Ectodermal cell (in vitro differentiated cells): ENCODE data around the gene ATP2B1. TPM values are rescaled to one million over a fixed set of nuclear protein-coding genes. Genes with fewer than 3 reads are reported as not detected.
"Not testable (repeated sequence)": the region's sequence is repeated elsewhere in the genome, so short reads cannot be mapped to it uniquely, and the experiment has no call there.

Source experiments
- H3K27ac ChIP-seq: 2 replicates; pipeline ENCODE4 v1.7.0; 2013; ENCODE audit warnings: mild to moderate bottlenecking, low read depth, low read length; ENCODE audit not compliant: insufficient read depth, poor library complexity, severe bottlenecking
- H3K27me3 ChIP-seq: 2 replicates; pipeline ENCODE4 v1.7.0; 2013; ENCODE audit warnings: mild to moderate bottlenecking, low read length; ENCODE audit not compliant: insufficient read depth, control insufficient read depth, poor library complexity, severe bottlenecking
- H3K36me3 ChIP-seq: one replicate; pipeline ENCODE4 v1.7.0; 2013; ENCODE audit warnings: low read length; ENCODE audit not compliant: control insufficient read depth, insufficient read depth
- H3K4me1 ChIP-seq: one replicate; pipeline ENCODE4 v1.7.0; 2013; ENCODE audit warnings: low read length; ENCODE audit not compliant: control insufficient read depth, insufficient read depth
- H3K4me3 ChIP-seq: 2 replicates; pipeline ENCODE4 v1.7.0; 2013; ENCODE audit warnings: low read depth, low read length, control low read depth; ENCODE audit not compliant: insufficient read depth
- H3K9me3 ChIP-seq: 2 replicates; pipeline ENCODE4 v1.7.0; 2013; ENCODE audit warnings: mild to moderate bottlenecking, low read length, moderate library complexity; ENCODE audit not compliant: control insufficient read depth
- WGBS, 2 experiments: methylation state at CpG; one replicate each; pipeline ENCODE4 v1.1.7; 2013; ENCODE audit warnings: missing lambda C conversion rate in 2 of 2; 5-methylcytosine and 5-hydroxymethylcytosine counted together
- polyA plus RNA-seq, 4 experiments: library from polyadenylated mRNA; stranded (reverse); fragments of 50-300 nt; gene quantifications; one replicate each; pipeline ENCODE4 v1.2.3, GENCODE V29; 2013

The ATP2B1 gene
- polyA plus RNA-seq (2013, experiment 1 of 4): 131 TPM
- 167 TPM for polyA plus RNA-seq (2013, experiment 2 of 4)
- 91.9 TPM for polyA plus RNA-seq (2013, experiment 3 of 4)
- 116 TPM for polyA plus RNA-seq (2013, experiment 4 of 4)

DNA sequence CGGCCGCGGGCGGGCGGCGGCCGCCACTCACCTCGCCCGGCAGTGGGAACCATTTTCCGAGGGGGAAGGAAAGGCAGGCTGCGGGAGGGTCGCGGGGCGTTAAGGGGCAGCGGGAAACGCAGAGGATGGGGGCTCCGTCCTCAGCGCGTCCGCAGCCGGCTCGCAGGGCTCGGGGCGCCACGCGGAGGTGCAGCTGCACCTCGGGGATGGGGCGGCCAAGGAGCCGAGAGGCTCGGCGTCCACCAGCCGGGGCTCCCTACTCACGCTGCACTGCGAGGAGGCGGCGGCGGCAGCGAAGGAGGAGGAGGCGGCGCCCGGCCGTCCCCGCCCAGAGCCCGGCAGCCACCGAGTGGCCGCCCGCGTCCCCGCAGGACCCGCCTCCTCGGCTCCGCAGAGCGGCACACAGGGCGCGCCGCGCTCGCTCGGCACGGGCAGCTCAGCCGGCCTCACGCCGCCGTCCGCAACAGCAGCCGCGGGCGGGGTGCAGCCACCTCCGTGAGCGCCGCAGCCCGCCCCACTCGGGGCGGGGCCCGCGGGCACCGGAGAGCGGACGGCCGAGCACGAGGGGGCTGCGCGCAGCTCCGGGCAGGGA is at the start of gene ATP2B1:
Gene ATP2B1 (minus strand): TSS at position 274 of the 592 bp plus-strand sequence. CDS start 52,952 bp downstream, outside the sequence.
- Histone ChIP-seq H3K36me3 (no peaks in the 10 kb centered on the region), H3K27me3 (peaks cover 14% of the 10 kb centered on the region), H3K27ac (peak within 1 kb of the TSS; percentile 96), H3K9me3 (no peaks in the 10 kb centered on the region), H3K4me3 (peak within 1 kb of the TSS; percentile 93), H3K4me1 (peaks cover 5% of the 10 kb centered on the region)
- WGBS, 2 experiments: 0 to 1% methylated on average over 84 of the region's 84 CpGs

DNA sequence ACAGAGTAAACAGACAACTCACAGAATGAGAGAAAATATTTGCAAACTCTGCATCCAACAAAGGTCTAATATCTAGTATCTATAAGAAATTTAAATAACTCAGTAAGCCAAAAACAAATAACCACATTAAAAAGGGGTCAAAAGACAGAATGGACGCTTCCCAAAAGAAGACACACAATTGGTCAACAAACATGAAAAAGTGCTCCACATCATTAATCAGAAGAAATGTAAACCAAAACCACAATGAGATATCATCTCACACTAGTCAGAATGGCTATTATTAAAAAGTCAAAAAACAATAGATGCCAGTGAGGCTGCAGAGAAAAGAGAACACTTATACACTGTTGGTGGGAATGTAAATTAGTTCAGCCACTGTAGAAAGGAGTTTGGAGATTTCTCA is 49.3 kb upstream of the ATP2B1 start:
- H3K27me3 ChIP-seq, H3K4me3 ChIP-seq, H3K9me3 ChIP-seq, H3K36me3 ChIP-seq, H3K27ac ChIP-seq, H3K4me1 ChIP-seq: not testable (repeated sequence)
- 69 to 97% methylated on average over 1 of the region's 1 CpG for WGBS, 2 experiments

DNA sequence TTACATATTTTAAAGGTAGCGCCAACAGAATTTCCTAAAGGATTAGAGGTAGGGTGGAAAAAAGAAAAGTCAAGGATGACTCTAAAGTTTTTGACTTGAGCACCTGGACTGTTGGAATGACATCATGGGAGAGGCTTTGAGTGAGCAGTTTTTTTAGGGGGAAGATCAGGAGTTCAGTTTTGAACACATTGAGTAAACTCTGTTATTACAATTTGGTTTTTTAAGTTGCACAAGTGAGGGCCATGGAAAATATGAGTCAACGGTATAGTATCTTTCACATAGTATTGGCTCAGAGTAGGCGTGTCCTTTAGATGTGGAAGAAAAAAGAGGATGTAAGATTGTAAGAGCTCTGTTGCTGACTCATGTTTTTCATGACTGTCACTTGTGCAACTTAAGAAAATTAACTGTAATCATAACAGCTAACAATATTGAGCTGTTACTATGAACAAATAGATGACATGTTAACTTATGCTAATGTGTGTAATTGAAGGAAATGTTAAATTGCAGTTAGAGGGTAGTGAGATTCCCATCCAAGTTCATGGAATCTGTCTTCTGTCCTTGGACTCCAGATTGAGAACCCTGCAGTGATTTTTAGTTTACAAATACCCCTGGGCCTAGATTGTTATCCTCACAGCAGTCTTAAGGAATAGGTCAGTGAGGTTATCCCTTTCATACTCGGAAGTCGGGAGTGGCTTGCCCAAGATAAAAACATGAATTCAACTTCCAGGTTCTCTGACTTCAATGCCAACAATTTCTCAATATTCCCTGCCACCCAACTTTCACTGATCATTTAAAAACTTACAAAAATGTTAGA is 48.2 kb upstream of the ATP2B1 start:
- no peaks in the 10 kb centered on the region for H3K4me1 ChIP-seq
- no peaks in the 10 kb centered on the region for H3K27me3 ChIP-seq
- WGBS, 2 experiments: 87 to 89% methylated on average over 5 of the region's 5 CpGs
- H3K9me3 ChIP-seq: no peaks in the 10 kb centered on the region
- no peak overlapping the region for H3K4me3 ChIP-seq
- H3K36me3 ChIP-seq: no peaks in the 10 kb centered on the region
- H3K27ac ChIP-seq: no peak overlapping the region

DNA sequence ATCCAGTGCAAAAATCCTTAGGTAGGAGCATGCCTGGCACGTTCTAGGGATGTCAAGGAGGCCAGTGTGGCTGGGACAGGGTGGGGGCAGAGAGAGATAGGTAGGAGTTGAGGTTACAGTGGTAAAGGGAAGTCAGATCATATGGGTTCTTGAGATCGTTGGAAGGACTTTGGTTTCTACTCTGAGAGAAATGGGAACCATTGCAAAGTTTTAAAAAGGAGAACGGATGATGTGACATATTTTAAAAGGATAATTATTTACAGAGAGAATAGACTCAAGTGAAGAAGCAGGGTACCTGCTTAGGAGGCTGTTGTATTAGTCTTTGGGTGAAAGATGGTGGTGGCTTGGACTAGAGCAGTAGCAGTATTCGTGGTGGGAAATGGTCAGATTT is 47.6 kb upstream of the ATP2B1 start:
- Histone ChIP-seq H3K4me1 (no peaks in the 10 kb centered on the region), H3K9me3 (no peaks in the 10 kb centered on the region), H3K27me3 (no peaks in the 10 kb centered on the region), H3K27ac (no peak overlapping the region), H3K4me3 (no peak overlapping the region), H3K36me3 (no peaks in the 10 kb centered on the region)
- 93% methylated on average over 4 of the region's 4 CpGs for WGBS, 2 experiments

DNA sequence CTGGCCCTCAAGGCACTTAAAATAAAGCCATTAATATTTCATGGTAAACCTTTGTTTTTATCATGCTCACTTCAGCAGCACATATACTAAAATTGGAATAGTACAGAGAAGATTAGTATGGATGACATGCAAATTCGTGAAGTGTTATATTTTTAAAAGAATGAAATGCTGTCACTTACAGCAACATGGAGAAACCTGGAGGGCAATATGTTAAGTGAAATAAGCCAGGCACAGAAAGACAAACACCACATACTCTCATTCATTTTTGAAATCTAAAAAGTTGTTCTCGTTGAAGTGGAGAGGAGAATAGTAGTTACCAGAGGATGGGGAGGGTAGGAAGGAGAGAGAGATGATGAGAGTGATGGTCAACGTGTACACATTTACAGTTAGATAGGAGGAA is 45.4 kb upstream of the ATP2B1 start:
- Histone ChIP-seq H3K36me3 (no peaks in the 10 kb centered on the region), H3K4me3 (no peak overlapping the region), H3K27me3 (no peaks in the 10 kb centered on the region), H3K27ac (no peak overlapping the region), H3K4me1 (no peaks in the 10 kb centered on the region), H3K9me3 (no peaks in the 10 kb centered on the region)
- 92 to 98% methylated on average over 2 to 3 of the region's 3 CpGs for WGBS, 2 experiments

DNA sequence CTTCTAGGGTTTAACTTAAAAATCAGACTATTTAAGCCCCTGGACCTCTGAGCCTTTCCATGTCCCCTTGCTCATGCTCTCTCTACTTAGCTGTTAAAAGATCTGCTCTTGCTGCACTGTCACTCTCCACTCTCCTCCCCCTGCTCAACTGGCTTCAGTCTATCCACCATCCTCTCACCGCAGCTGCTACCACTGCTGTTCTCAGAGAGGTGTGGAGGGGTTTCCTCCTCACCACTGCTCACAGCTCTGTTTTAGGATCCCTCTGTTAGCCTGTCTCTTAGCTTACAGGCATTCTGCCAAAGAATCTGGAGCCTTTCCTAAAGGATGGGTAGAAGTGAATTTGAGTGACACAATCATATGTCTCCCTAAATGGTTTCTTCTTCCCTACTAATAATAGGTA is 43.7 kb upstream of the ATP2B1 start:
- Histone ChIP-seq H3K9me3 (no peaks in the 10 kb centered on the region), H3K4me1 (no peaks in the 10 kb centered on the region), H3K27me3 (no peaks in the 10 kb centered on the region), H3K4me3 (no peak overlapping the region), H3K27ac (no peak overlapping the region), H3K36me3 (no peaks in the 10 kb centered on the region)
- 88 to 100% methylated on average over 1 of the region's 1 CpG for WGBS, 2 experiments

DNA sequence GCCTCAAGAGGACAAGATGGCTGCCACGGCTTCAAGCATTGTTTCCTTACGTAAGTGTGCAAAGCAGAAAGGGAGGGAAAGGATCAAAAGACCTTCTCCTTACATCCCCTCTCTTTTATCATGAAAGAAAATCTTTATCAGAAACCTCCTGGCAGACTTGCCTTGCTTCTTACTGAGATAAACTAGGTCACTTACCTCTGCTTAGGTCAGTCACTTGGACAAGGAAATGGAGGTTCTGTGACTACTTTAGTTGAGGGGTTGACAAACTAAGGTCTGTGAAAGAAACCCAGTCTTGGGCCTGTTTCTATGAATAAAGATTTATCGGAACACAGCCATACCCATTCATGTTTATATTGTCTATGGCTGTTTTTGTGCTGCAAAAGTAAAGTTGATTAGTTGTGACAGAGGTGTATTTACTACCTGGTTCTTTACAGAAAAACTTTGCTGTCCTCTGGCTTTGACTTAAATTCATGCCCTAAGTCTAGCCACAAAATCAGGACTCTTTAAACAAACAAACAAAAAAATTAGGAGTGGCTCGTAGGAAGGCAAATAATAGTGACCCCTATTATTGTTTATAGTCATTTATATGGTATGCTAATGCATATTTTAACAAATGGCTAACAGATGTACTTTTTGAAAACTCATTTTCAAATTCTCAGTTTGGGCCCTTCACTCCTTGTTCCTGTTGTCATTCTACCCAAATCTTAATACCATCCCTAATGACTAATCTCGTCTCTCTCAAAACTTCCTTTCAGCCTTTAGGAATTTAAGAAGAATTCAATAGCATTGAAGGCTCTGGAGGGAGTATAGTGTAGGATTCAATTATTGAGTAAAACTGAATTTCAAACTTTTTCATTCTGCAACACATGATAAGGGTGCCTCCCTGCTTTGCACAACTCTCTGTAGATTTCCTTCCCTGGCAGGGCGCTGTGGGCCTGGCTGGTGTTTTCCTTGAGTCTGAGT is 42.0 kb upstream of the ATP2B1 start:
- Histone ChIP-seq H3K27ac (no peak overlapping the region), H3K4me3 (no peak overlapping the region)
- 93 to 99% methylated on average over 3 to 4 of the region's 6 CpGs for WGBS, 2 experiments

DNA sequence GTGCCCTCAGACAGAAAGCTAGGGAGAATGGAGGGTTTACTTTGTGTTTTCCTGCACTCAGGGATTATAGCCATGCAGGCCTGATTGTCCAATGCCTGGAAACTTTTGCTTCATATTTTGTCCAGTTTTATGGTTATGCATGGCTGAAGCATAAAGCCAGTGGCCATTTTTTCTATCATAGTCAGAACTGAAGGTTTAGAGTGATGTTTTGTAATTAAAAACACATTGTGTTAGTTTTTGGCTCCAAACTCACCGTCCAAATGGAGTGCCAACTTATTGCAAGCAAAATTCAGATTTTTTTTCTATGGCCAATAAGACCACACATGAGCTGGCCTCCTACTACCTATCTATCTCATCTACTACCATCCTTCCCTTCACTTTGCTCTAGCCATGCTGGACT is 40.2 kb upstream of the ATP2B1 start:
- whole genome bisulfite sequencing, 2 experiments: 92 to 95% methylated on average over 1 of the region's 1 CpG
- Histone ChIP-seq H3K27ac (no peak overlapping the region), H3K4me1 (no peaks in the 10 kb centered on the region)

More for the DNA sequence above, 42.0 kb upstream of the ATP2B1 start:
- Histone ChIP-seq H3K36me3 (no peaks in the 10 kb centered on the region), H3K4me1 (no peaks in the 10 kb centered on the region), H3K27me3 (no peaks in the 10 kb centered on the region), H3K9me3 (no peaks in the 10 kb centered on the region)

DNA sequence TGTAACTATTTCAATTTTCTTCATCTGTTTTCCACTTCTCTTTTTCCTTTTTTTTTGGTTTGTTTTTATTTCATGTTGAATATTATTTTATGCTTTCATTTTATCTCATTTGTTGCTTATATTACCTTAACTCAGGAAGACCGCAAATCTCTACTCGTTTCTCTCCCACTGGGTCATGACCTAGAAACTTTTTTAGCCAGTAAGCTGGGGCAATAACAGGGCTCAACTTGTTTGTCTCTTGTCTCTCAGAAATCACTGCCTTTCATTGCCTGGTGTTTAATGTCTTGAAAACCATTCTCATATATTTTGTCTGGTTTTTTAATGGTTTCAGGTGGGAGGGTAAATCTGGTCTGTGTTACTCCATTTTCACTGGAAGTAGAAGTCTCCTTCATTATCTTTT is 36.6 kb upstream of the ATP2B1 start:
- Histone ChIP-seq H3K4me3 (no peak overlapping the region), H3K4me1 (no peaks in the 10 kb centered on the region), H3K36me3 (no peaks in the 10 kb centered on the region), H3K27me3 (no peaks in the 10 kb centered on the region), H3K27ac (no peak overlapping the region), H3K9me3 (no peaks in the 10 kb centered on the region)
- 92 to 95% methylated on average over 2 of the region's 2 CpGs for WGBS, 2 experiments

More for the DNA sequence above, 40.2 kb upstream of the ATP2B1 start:
- no peaks in the 10 kb centered on the region for H3K9me3 ChIP-seq
- no peaks in the 10 kb centered on the region for H3K27me3 ChIP-seq
- H3K36me3 ChIP-seq: no peaks in the 10 kb centered on the region
- no peak overlapping the region for H3K4me3 ChIP-seq
